M059J (cell line): ENCODE measurements around the gene LRRC4B. TPM values are rescaled to one million over a fixed set of nuclear protein-coding genes. Genes with fewer than 3 reads are reported as not detected.
A peak's percentile ranks its signal among the peaks of the same experiment; 100 is the strongest.
"Not testable (repeated sequence)": the region's sequence is repeated elsewhere in the genome, so short reads cannot be mapped to it uniquely, and the experiment has no call there.

Source experiments
- DNase-seq: peaks from one replicate; pipeline ENCODE4 v3.0.0-alpha.2; 2012; ENCODE audit warnings: low read depth
- total RNA-seq: library from RNA; depleted of rRNA; stranded (reverse); fragments of >200 nt; shearing (Covaris generic); gene quantifications from 2 replicates; pipeline ENCODE4 v1.2.3, GENCODE V29; 2014

LRRC4B gene
- total RNA-seq, 1 experiment from 2014 or later: not detected

DNA sequence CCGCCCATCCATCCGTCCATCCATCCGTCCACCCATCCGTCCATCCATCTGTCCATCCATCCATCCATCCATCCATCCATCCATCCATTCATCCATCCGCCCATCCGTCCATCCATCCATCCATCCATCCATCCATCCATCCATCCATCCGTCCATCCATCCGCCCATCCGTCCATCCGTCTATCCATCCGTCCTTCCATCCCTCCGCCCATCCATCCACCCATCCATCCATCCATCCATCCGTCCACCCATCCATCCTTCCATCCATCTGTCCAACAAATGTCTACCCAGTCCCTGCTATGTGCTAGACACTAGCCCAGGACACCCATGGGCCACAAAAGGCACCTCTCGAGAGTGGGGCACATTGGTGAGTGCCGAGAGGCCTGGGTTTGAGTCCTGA, 15.7 kb downstream of the LRRC4B start:
- DNase-seq: no peak

DNA sequence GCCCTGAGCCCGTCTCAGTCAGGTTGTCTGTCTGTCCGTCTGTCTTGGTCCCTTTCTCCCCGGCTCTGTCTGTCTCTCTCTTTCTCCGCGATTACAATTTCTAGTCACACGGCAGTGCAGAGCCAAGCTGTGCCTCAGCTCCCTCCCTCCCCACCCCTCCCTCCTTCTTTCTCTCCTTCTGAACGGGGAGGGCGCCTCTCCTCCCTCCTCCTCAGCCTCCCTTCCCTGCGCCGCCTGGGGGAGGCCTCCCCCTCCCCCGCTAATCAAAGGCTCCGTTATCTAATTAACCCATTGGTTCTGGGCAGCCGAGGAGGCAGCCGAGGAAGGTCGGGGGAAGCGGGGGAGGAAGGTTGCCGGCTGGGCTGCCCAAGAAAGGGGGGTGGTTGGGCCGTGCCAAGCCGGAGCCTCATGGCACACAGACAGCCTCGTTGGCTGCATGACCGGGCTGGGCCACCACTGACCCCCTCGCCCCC, 16.5 kb downstream of the LRRC4B start:
- DNase-seq: no peak

DNA sequence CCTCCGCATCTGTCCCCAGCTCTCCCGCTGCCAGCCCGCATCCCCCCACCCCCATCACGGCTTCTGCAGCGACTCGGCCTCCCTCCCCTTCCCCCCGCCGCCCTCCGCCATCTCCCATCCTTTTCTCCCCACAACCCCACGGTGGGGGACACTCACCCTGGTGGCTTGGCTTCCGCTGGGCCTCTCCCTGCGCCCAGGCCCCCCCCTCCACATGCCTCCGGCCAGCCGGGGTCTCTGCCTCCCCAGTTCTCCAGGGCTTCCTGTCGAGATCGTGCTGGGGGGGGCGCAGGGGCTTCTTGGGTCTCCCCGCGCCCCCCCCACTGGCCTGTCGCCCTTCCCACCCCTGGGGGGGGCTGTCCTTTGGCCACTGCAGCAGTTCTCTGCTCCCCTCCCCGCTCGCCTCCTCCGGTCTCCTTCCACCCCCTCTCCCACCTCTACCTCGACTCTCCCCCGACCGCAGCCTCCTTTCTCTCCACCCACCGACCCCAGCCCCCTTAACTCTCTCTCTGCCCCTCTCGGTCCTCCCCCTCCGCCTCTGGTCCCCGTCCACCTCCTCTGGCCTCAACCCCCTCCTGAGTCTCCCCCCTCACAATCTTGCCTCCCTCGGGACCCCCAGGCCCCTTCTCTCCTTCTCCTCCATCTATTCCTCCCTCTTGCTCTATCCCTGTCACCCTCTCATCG, 17.1 kb downstream of the LRRC4B start:
- no peak for DNase-seq

DNA sequence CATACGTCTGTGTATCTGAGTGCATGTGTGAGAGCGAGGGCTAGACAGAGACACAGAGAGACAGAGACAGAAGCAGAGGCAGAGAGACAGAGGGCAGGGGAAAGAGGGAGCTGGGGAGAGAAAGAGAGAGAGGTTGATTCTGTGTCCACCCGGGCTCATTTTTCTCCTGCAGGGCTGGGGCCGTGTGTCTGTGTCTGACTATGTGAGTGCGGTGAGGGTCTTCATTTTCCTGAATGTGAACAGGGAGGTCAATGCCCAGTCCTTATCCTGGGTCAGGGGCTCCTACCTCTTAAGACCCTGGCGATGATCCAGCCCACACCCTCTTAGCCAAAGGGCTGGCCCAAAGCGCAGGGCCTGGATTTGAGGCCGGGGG, 17.7 kb downstream of the LRRC4B start:
- DNase-seq: no peak

DNA sequence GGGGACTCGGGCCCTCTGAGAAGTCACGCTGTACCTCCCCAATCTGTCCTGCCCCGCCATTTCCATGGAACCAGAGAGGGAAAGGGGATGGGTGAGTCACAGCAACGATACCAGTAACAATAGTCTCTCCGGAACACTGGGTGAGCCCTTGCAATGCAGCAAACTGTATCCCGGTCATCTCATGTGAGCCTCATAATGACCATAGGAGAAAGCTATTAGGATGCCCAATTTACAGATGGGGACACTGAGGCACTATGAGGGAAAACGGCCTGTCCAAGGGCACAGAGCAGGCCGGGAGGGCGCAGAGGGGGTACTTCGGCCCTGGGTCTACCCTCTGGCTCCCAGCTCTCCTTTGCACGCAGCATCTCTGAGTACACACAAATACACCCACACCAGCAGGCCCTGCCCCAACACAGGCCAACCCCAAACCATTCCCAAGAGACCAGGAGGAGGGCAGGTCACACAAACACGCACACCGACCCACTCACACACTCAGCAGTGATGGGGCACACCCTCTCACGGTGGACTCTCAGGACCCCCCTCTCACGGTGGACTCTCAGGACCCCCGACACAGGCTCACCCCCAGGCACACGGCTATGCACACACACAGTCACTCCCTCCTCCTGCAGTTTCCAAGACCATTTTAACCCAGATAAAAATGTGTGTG, 18.2 kb downstream of the LRRC4B start:
- no peak for DNase-seq

DNA sequence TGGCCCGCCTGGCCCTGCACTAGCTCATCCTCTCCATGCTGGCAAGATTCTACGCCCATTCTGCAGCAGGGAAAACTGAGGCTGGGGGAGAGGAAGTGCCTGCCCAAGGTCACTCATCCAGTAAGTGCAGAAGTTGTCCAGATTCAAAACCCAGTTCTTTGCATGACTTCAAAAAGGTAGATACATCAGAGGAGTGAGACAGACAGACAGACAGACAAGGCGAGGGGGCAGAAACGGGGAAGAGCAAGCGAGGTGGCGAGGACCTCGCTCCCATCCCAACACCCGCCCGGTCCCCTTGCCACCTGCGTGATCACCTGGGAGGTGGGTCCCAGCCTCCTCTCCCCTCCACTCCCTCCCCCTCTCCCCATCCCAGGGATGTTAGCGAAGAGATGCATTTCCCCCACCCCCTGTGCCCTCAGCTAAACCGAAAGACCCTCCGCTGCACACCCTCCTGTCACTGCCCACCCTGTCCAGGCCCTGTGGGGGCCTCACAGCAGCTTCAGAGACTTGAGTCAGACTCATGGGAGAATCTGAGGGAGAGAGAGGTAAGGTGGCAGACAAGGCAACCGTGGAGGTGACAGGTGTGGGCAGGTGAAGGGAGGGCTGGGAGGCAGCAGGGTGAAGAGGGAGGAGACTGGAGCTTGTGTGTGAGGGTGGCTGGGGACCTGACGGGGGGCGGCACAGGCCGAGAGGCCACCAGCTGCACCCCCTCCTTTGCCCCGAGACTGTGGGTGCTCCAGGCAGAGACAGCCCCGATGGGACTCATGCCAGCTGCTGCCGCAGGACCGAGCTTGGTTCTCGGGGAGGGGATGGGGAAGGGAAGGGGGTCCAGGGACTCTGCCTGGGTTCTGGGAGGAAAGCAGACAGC, 18.9 kb downstream of the LRRC4B start:
- DNase-seq: no peak

DNA sequence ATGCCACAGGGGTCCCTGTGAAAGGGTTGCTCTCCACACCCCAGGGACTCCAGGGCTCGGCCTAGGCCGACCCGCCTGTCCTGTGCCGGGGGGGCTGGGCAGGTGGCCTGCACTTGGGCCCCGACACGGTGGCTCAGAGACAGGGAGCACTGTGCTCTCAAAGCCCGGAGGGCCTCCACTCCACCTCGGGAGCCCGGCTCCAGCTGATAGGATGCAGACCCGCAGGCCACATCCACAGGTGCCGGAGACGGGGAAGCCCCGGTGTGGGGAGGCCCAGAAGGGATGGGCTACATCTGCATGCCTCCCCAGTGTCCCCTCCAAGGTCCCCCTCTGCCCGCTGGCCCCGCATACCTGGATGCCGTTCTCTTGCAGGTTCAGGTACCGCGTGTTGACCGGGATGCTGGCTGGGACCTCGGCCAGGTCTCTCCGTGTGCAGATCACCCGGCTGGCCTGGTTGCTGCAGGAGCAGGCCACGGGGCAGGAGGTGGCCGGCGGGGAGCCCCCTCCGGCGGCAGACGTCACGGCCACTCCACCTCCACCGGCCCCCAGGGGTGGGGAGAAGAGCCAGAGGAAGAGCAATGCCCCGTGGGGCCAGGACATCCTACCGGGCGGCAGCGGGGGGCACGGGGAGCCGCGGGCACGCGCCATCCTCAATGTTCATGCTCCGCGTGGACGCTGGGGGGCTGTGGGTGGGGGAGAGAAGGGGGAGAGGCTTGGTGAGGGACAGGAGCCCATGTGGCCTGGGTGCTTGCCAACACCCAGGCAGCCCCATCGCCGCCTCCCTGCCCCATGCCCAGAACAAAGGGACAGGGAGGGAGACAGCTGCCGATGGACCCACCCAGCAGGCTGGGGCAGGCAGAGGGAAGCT, 19.8 kb downstream of the LRRC4B start:
- no peak for DNase-seq

DNA sequence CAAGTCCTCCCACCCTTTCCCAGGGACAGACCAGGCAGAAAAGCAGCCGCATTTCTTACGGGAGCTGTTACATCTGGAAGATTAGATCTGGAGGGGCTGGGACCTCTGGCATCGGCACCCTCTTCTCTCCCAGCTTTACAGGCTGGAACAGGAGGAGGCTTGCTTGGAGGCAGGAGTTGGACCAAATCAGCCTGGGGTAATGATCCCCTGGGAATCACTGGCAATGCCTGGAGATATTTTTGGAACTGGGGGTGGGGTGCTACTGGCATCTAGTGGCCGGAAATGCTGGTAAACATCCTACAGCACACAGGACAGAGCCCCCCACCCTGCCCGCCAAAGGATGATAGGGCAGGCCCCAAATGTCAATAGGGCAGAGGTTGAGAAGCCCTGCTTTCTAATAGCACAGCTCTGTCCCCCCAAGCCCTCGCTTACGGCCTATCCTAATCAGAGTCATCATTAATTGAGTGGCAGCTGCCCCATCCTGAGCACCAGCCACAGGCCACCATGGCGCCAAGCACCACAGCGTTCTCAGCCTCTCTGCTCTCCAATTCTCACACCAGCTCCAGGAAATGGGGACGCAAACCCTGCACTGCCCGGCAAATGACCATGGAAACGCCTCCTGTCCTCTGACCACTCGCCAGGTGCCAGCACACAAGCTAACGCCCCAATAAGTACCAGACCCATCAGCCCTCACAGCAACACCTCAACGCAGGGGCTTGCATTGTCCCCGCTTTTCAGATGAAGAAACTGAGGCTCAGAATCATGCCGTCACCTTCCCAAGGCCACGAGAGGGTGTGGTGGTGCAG, 20.6 kb downstream of the LRRC4B start:
- no peak for DNase-seq

DNA sequence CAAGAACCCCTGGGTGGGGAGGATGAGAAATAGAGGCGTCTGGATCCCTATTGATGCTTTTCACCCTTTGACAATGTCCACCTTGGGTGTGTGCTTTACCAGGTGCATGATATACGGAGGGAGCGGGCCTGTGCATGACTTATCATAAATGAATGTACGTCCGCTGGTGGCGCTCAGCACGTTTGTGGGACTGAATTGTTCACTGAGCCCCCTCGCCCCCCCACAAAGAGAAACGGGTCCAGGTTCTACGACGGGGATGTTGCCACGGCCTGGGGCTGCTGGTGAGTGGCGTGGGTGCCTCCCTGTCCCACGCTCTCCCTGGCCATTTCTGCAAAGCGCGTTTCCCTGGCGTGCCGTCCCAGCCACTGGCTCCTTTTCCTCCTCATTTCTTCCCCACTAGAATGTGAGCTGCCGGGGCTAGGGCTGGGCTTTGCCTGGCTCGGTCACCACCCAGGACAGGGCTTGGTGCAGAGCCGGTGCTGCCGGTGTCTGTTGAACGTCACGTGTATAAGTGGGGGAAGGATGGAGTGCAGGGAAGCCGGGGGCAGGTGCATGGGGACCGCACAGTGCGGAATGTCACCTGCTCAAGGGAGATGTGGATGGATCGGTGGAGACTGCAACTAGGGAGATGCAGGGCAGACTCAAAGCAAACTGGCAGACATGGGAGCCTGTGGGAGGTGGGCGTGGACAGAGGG, 21.6 kb downstream of the LRRC4B start:
- no peak for DNase-seq

DNA sequence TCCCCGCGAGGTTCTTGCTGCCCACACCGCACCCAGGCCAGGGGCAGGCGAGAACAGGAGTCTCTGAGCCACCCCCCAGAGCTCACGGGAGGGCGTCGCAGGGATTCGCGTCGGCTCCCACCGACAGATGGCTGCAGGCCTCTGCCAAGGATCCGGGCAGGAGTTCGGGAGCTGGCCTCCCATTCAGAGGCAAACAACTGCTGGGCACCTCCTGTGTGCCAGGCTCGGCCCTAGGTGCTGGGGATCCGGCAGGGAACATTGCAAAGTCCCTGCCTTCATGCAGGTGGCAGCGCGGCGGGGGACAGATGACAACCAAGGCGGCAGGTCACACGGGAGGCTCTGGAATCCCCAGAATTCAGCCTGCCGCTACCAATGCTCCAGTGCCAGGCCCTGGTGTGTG, 25.3 kb downstream of the LRRC4B start:
- DNase-seq: no peak

DNA sequence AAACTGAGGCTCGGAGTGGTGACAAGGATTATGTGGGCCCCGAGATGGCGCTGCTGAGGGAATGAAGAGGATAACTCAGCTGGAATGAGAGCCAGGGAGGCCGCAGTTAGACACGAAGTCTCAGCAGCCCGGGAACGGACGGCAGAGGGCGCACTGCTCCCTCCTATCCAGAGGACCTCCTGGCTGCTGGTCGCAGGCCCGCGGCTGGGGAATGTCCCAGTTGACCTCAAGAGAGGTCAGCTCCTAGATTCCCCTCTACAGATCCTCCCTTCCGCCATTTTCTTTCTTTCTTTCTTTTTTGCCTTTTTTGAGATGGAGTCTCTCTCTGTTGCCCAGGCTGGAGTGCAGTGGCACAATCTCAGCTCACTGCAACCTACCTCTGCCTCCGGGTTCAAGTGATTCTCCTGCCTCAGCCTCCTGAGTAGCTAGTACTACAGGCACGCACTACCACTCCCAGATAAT, 30.4 kb downstream of the LRRC4B start:
- peak; percentile 75 for DNase-seq

DNA sequence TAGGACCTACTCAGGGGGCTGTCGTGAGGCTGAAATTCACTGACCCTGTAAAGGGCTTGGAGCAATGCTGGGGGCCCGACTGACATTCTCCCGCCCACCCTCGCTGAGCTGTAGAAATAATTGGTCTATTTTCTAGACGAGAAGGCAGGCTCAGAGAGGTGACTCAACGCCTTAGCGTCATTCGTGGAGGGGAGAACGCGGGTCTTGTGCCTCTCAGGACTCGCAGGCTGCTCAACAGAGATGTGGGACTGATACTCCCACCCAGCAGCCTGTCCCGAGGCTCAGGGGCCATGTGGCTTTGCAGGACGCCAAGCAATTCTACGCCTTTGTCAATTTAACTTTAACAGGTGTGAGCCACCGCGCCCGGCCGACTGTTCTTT, 30.9 kb downstream of the LRRC4B start:
- no peak for DNase-seq

DNA sequence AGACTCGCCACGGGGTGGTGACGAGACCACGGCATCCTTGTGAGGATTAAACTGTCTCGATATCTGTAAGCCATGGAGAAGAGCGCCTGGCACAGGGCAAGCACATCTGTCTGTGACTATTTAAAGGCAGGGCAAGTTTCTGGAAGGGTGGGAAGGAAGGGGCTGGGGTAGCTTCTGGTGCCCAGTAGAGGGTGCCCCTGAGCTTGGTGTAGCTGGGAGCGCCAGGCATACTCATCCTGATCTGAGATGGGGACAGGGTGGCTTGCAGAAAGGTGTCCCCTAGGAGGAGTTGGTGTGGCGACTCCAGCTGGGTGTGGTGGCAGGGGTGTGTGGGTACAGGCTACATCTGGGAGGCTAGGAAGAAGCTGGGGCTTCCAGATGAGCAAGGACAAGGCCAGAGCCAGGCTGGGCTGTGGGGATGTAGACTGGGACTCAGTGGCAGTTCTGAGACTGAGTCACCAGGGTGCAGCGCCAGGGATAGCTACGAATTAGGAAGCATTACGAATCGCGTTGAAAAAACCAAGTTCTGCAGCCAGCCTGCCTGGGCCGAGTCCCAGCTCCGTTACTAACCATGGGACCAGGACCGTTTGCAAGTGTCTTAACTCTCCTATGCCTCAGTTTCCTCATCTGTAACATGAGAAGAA, 31.5 kb downstream of the LRRC4B start:
- no peak for DNase-seq

DNA sequence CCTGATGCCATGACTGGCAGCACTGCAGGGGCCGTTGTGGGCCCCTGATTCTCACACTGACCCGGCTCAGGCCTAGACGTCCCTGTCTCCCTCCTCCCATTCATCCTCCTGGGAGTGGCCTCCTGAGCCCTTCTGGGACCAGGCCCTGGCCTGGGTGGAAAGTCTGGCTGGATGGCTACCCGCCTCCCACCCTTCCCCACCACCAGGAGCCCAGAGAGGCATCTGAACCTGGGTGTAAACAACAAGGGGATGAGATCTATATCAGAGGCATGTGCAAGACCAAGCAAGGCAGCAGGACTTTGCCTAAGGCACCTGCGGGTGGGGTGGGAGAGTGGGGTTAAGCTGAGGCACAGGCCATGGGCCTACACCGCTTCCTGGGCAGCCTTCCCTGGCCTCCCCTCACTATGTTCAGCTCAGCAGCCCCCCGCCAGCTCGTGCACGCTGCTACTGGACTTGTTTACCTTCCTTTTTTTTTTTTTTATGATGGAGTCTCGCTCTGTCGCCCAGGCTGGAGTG, 32.5 kb downstream of the LRRC4B start:
- DNase-seq: no peak

DNA sequence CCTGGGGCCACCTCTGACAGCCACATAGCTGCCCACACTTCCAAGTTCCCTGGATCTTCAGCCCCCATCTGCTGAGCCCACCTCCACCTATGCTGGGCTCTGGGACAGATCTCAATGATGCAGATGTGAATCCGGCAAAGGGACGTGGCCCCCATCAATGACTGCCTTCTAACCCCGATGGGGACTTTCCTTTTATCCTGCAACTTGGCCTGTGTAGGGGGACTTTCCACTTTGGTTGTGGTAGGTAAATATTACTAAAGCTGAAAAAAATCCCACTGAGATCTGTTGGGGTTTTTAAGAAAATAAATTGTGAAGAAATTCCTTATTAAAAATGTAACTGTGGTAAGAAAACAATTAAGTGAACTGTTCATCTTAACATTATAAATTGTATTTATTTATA, 33.8 kb downstream of the LRRC4B start:
- DNase-seq: no peak

DNA sequence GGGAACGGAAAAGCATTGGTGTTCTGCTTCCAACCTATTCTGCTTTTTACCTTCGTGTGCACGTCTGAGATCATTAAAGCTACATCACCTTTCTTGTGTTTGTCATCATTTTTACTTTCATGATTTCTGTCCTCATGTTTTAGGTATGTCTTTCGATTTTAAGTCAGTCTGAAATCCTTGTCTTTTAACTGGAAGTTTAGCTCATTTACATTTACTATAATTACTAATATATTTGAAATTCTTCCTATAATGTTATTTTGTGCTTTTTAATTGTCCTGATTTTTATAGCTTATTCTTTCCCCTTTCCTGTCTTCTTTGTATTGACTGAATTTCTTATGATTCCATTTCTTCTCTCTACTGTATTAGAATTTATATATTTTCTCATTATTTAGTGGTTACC, 35.3 kb downstream of the LRRC4B start:
- DNase-seq: no peak

DNA sequence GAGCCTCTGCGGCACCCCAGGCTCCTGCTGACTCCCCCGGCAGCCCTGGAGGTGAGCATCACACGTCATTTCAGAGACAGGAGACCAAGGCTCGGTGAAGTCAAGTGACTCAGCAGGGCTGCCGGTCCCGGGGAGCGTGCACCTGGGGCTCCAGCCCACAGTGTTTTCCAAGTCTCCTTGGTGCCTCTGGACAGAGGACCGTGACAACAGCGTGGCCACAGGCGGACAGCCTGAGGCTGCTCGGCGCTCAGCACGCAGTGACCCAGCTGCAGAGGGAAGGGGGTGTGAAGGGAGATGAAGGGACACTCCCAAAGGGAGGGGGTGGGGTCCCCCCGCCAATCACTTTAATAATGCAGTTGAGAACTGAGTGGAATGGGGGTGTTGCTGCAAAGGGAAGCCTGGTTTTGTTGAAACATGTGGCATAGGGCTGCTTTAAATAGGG, 37.0 kb downstream of the LRRC4B start:
- peak; percentile 25 for DNase-seq

DNA sequence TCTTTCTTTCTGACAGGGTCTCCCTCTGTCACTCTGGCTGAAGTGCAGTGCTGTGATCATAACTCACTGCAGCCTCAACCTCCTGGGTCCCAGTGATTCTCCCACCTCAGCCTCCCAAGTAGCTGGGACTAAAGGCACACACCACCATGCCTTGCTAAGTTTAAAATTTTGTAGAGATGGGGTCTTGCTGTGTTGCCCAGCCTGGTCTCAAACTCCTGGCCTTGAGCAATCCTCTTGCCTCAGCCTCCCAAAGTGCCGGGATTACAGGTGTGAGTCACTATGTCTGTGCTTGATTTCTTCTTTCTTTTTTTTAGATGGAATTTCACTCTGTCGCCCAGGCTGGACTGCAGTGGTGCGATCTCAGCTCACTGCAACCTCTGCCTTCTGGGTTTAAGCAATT, 40.2 kb downstream of the LRRC4B start:
- DNase-seq: not testable (repeated sequence)

DNA sequence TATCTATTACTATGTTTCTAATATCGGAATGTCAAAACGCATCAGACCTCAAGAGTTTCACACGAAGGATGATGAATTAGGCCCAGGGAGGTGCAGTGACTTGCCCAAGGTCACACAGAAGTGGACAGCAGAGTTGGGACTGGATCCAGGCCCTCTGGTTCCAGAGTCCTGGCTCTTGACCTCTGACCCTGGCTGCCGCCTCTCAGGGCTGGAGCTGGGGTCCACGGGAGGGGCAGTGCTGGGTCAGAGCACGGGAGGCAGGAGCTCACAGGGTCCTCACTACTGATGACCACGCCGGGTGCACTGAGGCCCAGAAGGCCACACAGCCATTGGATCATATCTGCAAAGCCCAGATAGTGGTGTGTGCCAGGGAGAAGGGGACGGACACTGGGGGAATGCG, 45.4 kb downstream of the LRRC4B start:
- no peak for DNase-seq
